ENCODE data around the gene KLHL36.

DNA sequence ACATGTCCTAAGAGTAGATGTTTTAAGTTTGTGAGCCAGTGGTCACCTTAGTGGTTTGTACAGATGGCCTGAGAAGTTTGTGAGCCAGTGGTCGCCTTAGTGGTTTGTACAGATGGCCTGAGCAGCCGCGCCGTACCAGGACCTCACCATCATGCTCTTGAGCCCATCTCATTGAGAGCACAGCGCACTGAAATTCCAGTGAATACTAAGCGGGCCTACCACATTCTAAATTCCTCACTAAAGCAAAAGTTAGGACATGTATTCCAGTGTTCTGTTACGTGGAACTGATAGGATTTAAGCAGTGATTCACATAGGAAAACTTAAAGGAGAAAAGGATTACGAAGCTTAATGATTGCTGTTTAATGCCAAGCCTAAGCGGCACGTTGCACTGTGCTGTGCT lies 55.4 kb downstream of the KLHL36 start:
- TF ChIP-seq, protein P1, sequence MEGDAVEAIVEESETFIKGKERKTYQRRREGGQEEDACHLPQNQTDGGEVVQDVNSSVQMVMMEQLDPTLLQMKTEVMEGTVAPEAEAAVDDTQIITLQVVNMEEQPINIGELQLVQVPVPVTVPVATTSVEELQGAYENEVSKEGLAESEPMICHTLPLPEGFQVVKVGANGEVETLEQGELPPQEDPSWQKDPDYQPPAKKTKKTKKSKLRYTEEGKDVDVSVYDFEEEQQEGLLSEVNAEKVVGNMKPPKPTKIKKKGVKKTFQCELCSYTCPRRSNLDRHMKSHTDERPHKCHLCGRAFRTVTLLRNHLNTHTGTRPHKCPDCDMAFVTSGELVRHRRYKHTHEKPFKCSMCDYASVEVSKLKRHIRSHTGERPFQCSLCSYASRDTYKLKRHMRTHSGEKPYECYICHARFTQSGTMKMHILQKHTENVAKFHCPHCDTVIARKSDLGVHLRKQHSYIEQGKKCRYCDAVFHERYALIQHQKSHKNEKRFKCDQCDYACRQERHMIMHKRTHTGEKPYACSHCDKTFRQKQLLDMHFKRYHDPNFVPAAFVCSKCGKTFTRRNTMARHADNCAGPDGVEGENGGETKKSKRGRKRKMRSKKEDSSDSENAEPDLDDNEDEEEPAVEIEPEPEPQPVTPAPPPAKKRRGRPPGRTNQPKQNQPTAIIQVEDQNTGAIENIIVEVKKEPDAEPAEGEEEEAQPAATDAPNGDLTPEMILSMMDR (conservative IDR thresholded peaks at IDR 0.05; ENCODE audit: low read length), result no peak
- TF ChIP-seq EZH2phosphoT487 (IDR thresholded peaks at IDR 0.05; ENCODE audit: borderline replicate concordance), result no peak

Data from Loucy (cell line).